Stimulated activated CD4-positive, alpha-beta T cell treated with anti-CD3 and anti-CD28 coated beads, Interleukin-4, amount 100 ng/mL, for 4 hours (primary cell): ENCODE results near the gene MSRB2.
A peak's percentile ranks its signal among the peaks of the same experiment; 100 is the strongest.
"Not testable (repeated sequence)": the region's sequence is repeated elsewhere in the genome, so short reads cannot be mapped to it uniquely, and the experiment has no call there.

Source experiments
- DNase-seq, 2 experiments: peaks; one replicate each; pipeline ENCODE4 v3.0.0-alpha.2; 2020

Gene MSRB2

GRCh38 chr10:23070092-23070912, 25.1 kb upstream of the MSRB2 start:
- DNase-seq, result not testable (repeated sequence)

- DNase-seq, result no peak
These were observed 24.5 kb upstream of the MSRB2 start for GRCh38 chr10:23070913-23071218.

- not testable (repeated sequence) for DNase-seq
These were observed 22.8 kb upstream of the MSRB2 start for GRCh38 chr10:23072593-23072992.

- no peak for DNase-seq
These were observed 21.9 kb upstream of the MSRB2 start for GRCh38 chr10:23073527-23073926.

- no peak for DNase-seq
These were observed 19.7 kb upstream of the MSRB2 start for GRCh38 chr10:23075672-23076071.

- no peak for DNase-seq
These were observed 17.3 kb upstream of the MSRB2 start for GRCh38 chr10:23078114-23078513.

GRCh38 chr10:23079700-23080099, 15.7 kb upstream of the MSRB2 start:
- DNase-seq, result no peak

- DNase-seq, result no peak
These were observed 15.1 kb upstream of the MSRB2 start for GRCh38 chr10:23080262-23080661.

GRCh38 chr10:23081221-23081750, 14.1 kb upstream of the MSRB2 start:
- DNase-seq, result no peak

GRCh38 chr10:23081891-23082290, 13.5 kb upstream of the MSRB2 start:
- no peak for DNase-seq

- DNase-seq, result no peak
These were observed 6.8 kb upstream of the MSRB2 start for GRCh38 chr10:23088609-23089008.

GRCh38 chr10:23094786-23095403, 484 bp upstream of the MSRB2 start:
- no peak for DNase-seq

GRCh38 chr10:23095966-23096801, 805 bp downstream of the MSRB2 start:
- peak; percentile 13 to 18 for DNase-seq

- DNase-seq, result no peak
These were observed 1.6 kb downstream of the MSRB2 start for GRCh38 chr10:23096802-23097549.

- no peak for DNase-seq
These were observed 3.7 kb downstream of the MSRB2 start for GRCh38 chr10:23099079-23099478.

GRCh38 chr10:23099816-23100215, 4.4 kb downstream of the MSRB2 start:
- no peak for DNase-seq

GRCh38 chr10:23100331-23101030, 5.1 kb downstream of the MSRB2 start:
- peak in 1 of 2 experiments; percentile 34 for DNase-seq

GRCh38 chr10:23106331-23107072, 11.1 kb downstream of the MSRB2 start:
- no peak for DNase-seq

GRCh38 chr10:23110722-23111516, 15.5 kb downstream of the MSRB2 start:
- no peak for DNase-seq

GRCh38 chr10:23111517-23112286, 16.3 kb downstream of the MSRB2 start:
- no peak for DNase-seq
